ENCODE measurements around the gene CDH13.

DNA sequence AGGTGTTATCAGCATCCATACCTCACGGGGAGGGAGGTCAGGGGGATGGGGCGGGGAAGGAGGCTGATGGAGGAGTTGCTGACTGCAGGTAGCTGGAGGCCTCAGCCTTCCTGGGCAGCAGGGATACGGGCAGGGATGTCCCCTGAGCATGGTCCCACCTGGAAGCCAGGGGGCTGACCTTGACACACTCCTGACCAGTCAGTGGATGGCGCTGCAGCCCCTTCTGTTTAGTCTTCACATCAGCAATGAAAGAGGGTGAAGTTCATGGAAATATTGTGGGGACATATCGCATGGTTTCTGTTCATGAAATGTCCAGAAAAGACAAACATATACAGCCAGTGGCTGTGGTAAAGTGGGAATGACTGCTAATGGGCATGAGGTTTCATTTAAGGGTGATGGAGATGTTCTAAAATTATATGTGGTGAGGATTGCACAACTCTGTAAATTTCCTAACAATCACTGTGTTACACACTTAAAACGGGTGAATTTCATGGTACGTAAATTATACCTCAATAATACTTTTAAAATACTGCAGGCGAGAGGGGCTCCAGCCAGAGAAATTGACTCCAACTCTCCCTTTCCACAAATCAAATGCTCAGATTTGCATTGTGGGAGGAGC is 489.6 kb downstream of the CDH13 start:
- no peak for TF ChIP-seq CTCF (IDR thresholded peaks at IDR 0.05; ENCODE audit: low read depth, low read length)
- no peak for TF ChIP-seq EZH2phosphoT487 (IDR thresholded peaks at IDR 0.05; ENCODE audit: low read depth)

All from OCI-LY3 (cell line).